SK-N-SH treated with all-trans-retinoic acid at 6 μM for 48 hours (cell line): ENCODE results near the gene DCAF15.

Experiments used
- ATAC-seq: fragments of 200-7000 bp; cut with Tn5 transposase; 3 replicates; pipeline ENCODE4 v1.9.1; 2020; ENCODE audit warnings: mild to moderate bottlenecking, moderate library complexity
- ARNTL ChIP-seq: fragments of 450-650 bp; formaldehyde crosslinking; IDR thresholded peaks from 2 replicates; pipeline ENCODE4 v1.5.0; 2020; ENCODE audit warnings: low read depth, mild to moderate bottlenecking, moderate library complexity, borderline replicate concordance
- CREB5 ChIP-seq: fragments of 250-450 bp; sonication (Bioruptor Pico); IDR thresholded peaks from 2 replicates; pipeline ENCODE4 v1.5.1; 2020; ENCODE audit warnings: low read depth, mild to moderate bottlenecking, moderate library complexity
- CSDC2 ChIP-seq: fragments of 250-450 bp; sonication (Bioruptor Pico); IDR thresholded peaks from 2 replicates; pipeline ENCODE4 v1.5.0; 2020; ENCODE audit warnings: mild to moderate bottlenecking, moderate library complexity
- GLIS3 ChIP-seq: fragments of 250-450 bp; sonication (Bioruptor Pico); IDR thresholded peaks from 2 replicates; pipeline ENCODE4 v1.5.0; 2020; ENCODE audit warnings: mild to moderate bottlenecking, moderate library complexity
- ISL1 ChIP-seq: fragments of 250-450 bp; sonication (Bioruptor Pico); IDR thresholded peaks from 2 replicates; pipeline ENCODE4 v2.1.2; 2022; ENCODE audit warnings: mild to moderate bottlenecking, moderate library complexity
- PPARA ChIP-seq: fragments of 250-450 bp; sonication (Bioruptor Pico); IDR thresholded peaks from 2 replicates; pipeline ENCODE4 v1.5.0; 2020; ENCODE audit warnings: mild to moderate bottlenecking, borderline replicate concordance
- RARB ChIP-seq: fragments of 250-450 bp; sonication (Bioruptor Pico); IDR thresholded peaks from 2 replicates; pipeline ENCODE4 v1.8.0; 2021; ENCODE audit warnings: mild to moderate bottlenecking, moderate library complexity
- SNAI2 ChIP-seq: fragments of 250-450 bp; sonication (Bioruptor Pico); IDR thresholded peaks from 2 replicates; pipeline ENCODE4 v1.5.0; 2020; ENCODE audit warnings: mild to moderate bottlenecking, moderate library complexity
- TCF4 ChIP-seq: fragments of 250-450 bp; sonication (Bioruptor Pico); IDR thresholded peaks from 2 replicates; pipeline ENCODE4 v1.8.0; 2021; ENCODE audit warnings: mild to moderate bottlenecking, moderate library complexity, borderline replicate concordance
- TOX ChIP-seq: fragments of 250-450 bp; sonication (Bioruptor Pico); IDR thresholded peaks from 2 replicates; pipeline ENCODE4 v1.8.0; 2021; ENCODE audit warnings: mild to moderate bottlenecking, moderate library complexity, borderline replicate concordance
- TSHZ2 ChIP-seq: fragments of 250-450 bp; sonication (Bioruptor Pico); IDR thresholded peaks from 2 replicates; pipeline ENCODE4 v1.5.0; 2020; ENCODE audit warnings: mild to moderate bottlenecking, moderate library complexity
- ZC3H10 ChIP-seq: fragments of 250-450 bp; sonication (Bioruptor Pico); IDR thresholded peaks from 2 replicates; pipeline ENCODE4 v1.5.1; 2021; ENCODE audit warnings: mild to moderate bottlenecking, moderate library complexity
- ZFP3 ChIP-seq: fragments of 250-450 bp; sonication (Bioruptor Pico); IDR thresholded peaks from 2 replicates; pipeline ENCODE4 v1.5.0; 2020; ENCODE audit warnings: mild to moderate bottlenecking, moderate library complexity
- ZNF565 ChIP-seq: fragments of 450-650 bp; formaldehyde crosslinking; conservative IDR thresholded peaks from 2 replicates; pipeline ENCODE4 v1.5.0; 2020; ENCODE audit warnings: low read depth, mild to moderate bottlenecking, moderate library complexity
- ZNF70 ChIP-seq: fragments of 450-650 bp; formaldehyde crosslinking; IDR thresholded peaks from 2 replicates; pipeline ENCODE4 v1.5.0; 2020; ENCODE audit warnings: mild to moderate bottlenecking, moderate library complexity
- ZNF8 ChIP-seq: fragments of 450-650 bp; formaldehyde crosslinking; IDR thresholded peaks from 2 replicates; pipeline ENCODE4 v1.5.0; 2020; ENCODE audit warnings: mild to moderate bottlenecking, moderate library complexity

DCAF15 gene

DNA sequence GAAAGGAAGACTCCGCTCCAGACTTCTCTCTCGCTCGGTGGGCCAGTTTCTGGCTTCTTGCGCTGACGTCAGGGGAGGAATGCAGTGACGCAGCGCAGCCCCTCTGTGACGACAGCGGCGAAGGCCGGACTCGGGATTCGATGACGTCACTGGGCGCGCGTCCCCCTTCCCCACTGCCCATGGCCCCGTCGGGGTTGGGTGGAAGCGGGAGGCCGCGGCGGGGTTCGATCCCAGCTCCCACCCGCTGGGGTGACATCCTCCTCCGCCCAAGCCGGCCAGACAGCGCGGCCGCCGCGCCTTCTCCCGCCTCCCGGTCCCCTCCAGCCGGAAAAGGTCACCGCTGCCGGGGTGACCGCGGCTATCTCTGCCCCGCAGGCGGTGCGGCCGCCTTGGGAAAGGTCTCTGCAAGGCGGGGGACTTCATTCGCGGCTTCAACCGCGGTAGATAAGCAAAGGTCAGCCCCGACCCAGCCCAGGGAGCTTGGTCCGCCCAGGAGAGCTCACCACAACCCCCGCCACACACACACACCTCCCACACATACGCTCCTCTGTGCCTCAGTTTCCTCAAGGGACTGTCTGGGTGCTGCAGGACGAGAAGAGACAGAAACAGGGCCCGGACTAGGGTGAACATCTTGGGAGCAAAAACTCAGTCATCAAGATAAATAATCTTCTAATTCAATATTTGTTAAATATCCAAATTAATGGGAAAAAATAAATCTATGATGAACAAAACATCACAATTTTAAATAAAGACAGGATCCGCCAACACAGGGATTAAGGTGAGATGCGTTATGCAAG is 54.7 kb downstream of the DCAF15 start:
- peak; percentile 47 for ATAC-seq
- TF ChIP-seq GLIS3 (CRISPR knock-in tag): no peak
- no peak for TF ChIP-seq ISL1 (CRISPR knock-in tag)
- peak; percentile 86; the same call in 1 of the 2 replicates for TF ChIP-seq SNAI2
- TF ChIP-seq TOX (CRISPR knock-in tag): no peak
- TF ChIP-seq TCF4 (CRISPR knock-in tag): no peak
- peak; percentile 64 for TF ChIP-seq ZNF70 (CRISPR knock-in tag)
- TF ChIP-seq TSHZ2: peak; percentile 35; the same call in 1 of the 2 replicates
- 0 out of 2 replicates have a peak, but pooled peaks have one; percentile 55 for TF ChIP-seq CSDC2
- peak; percentile 87 for TF ChIP-seq CREB5
- TF ChIP-seq ZFP3 (CRISPR knock-in tag): peak; percentile 71; the same call in 1 of the 2 replicates
- 0 out of 2 replicates have a peak, but pooled peaks have one; percentile 43 for TF ChIP-seq ARNTL
- no peak for TF ChIP-seq RARB
- peak; percentile 80 for TF ChIP-seq ZNF565 (CRISPR knock-in tag)
- no peak for TF ChIP-seq ZC3H10 (CRISPR knock-in tag)
- TF ChIP-seq PPARA (CRISPR knock-in tag): peak; percentile 79; the same call in 1 of the 2 replicates
- no peak for TF ChIP-seq ZNF8
